ENCODE measurements around the gene MICAL3. TPM values are rescaled to one million over a fixed set of nuclear protein-coding genes. Genes with fewer than 3 reads are reported as not detected.

MICAL3 gene
- total and polyA plus RNA-seq, 9 of the 15 experiments (the other 6 are each of a cell fraction or from before 2014, with no cell fraction given), result 0.53 to 32.1 (median 12.3) TPM

DNA sequence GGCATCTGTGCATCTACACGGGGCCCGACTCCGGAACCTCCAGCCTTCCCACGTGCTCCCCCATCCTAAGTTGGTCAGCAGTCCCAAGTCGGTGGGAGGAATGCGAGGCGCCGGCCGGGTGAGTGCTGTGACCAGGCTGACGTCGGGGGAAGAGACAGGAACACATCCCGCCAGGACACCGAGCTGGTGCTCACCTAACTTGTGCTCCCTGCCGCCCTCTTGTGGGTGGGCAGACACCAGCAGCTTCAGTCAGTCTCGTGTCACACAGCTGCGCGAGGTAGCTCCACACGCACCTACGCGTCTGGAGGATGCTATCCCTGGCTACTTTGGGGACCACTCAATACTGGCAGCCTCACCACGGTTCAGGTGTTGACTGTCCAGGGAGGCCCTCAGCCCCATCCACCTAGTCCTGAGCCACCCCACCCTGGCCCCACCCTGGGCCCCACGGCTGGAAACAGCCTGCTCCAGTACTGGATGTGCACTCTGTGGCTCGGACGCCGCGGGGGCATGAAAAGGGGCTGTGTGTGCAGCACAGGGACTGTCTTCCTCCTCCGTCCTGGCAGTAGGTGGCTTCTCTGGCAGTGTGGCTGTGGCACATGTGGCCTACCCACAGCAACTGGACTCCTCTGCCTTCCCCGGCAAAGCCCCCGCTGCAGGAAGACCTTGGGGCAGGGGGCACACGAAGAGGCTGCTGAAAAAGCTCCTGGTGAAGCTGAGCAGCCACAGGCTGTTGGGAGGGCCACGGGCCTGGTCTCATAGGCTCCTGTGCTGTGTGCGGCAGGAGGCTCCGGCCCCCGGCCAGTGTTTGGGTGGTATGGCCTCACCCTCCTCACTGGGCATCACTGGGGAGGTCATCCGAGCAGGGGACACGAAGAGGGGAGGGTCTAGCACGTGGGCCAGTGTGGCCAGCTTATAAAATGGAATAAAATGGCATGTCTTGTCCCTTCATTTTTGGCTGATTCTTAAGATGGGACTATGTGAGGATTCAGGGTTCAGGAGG is 238.9 kb downstream of the MICAL3 start (continued):
- TF ChIP-seq KLF10 (CRISPR knock-in tag; IDR thresholded peaks at IDR 0.05), result no peak
- no peak for TF ChIP-seq ZNF184 (CRISPR knock-in tag; IDR thresholded peaks at IDR 0.05)
- TF ChIP-seq MCM3 (IDR thresholded peaks at IDR 0.05), result no peak
- TF ChIP-seq KLF16 (IDR thresholded peaks at IDR 0.05), result 0 out of 2 replicates have a peak, but pooled peaks have one; percentile 21
- TF ChIP-seq ZNF146 (CRISPR knock-in tag; IDR thresholded peaks at IDR 0.05; ENCODE audit: unreplicated experiment), result no peak
- no peak for TF ChIP-seq ZNF436 (CRISPR knock-in tag; IDR thresholded peaks at IDR 0.05)
- TF ChIP-seq SMARCA4 (IDR thresholded peaks at IDR 0.05), result 0 out of 2 replicates have a peak, but pooled peaks have one; percentile 21
- TF ChIP-seq TBP (optimal IDR thresholded peaks at IDR 0.05; ENCODE audit: low read depth, low read length), result peak; percentile 23
- TF ChIP-seq ZEB2 (IDR thresholded peaks at IDR 0.05), result 0 out of 2 replicates have a peak, but pooled peaks have one; percentile 47
- TF ChIP-seq, protein P1, sequence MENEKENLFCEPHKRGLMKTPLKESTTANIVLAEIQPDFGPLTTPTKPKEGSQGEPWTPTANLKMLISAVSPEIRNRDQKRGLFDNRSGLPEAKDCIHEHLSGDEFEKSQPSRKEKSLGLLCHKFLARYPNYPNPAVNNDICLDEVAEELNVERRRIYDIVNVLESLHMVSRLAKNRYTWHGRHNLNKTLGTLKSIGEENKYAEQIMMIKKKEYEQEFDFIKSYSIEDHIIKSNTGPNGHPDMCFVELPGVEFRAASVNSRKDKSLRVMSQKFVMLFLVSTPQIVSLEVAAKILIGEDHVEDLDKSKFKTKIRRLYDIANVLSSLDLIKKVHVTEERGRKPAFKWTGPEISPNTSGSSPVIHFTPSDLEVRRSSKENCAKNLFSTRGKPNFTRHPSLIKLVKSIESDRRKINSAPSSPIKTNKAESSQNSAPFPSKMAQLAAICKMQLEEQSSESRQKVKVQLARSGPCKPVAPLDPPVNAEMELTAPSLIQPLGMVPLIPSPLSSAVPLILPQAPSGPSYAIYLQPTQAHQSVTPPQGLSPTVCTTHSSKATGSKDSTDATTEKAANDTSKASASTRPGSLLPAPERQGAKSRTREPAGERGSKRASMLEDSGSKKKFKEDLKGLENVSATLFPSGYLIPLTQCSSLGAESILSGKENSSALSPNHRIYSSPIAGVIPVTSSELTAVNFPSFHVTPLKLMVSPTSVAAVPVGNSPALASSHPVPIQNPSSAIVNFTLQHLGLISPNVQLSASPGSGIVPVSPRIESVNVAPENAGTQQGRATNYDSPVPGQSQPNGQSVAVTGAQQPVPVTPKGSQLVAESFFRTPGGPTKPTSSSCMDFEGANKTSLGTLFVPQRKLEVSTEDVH (IDR thresholded peaks at IDR 0.05; ENCODE audit: low read depth, partially characterized antibody), result no peak
- no peak for TF ChIP-seq CHCHD3 (CRISPR knock-in tag; IDR thresholded peaks at IDR 0.05)
- TF ChIP-seq, protein P2, sequence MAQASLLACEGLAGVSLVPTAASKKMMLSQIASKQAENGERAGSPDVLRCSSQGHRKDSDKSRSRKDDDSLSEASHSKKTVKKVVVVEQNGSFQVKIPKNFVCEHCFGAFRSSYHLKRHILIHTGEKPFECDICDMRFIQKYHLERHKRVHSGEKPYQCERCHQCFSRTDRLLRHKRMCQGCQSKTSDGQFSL (CRISPR knock-in tag; IDR thresholded peaks at IDR 0.05), result no peak
- TF ChIP-seq, protein P2 (tag; IDR thresholded peaks at IDR 0.05), result no peak
- TF ChIP-seq COPS2 (conservative IDR thresholded peaks at IDR 0.05), result no peak
- peak; percentile 64; the same call in 1 of the 2 replicates for TF ChIP-seq JUND (IDR thresholded peaks at IDR 0.05; ENCODE audit: borderline replicate concordance, low read depth, low read length)
- no peak; the same call in 2 of the 3 replicates for TF ChIP-seq JUND (tag; IDR thresholded peaks at IDR 0.05; ENCODE audit: borderline replicate concordance, low read depth, low read length)
- TF ChIP-seq ETV6 (IDR thresholded peaks at IDR 0.05; ENCODE audit: borderline replicate concordance in 1 of 2, low read depth in 2 of 2, low read length in 1 of 2), result no peak
- TF ChIP-seq ETV6 (CRISPR knock-in tag; IDR thresholded peaks at IDR 0.05; ENCODE audit: borderline replicate concordance), result no peak
- TF ChIP-seq ARID2 (IDR thresholded peaks at IDR 0.05), result 0 out of 2 replicates have a peak, but pooled peaks have one; percentile 30
- TF ChIP-seq RAD51 (IDR thresholded peaks at IDR 0.05; ENCODE audit: borderline replicate concordance, low read depth), result no peak
- no peak for TF ChIP-seq SMAD2 (IDR thresholded peaks at IDR 0.05; ENCODE audit: low read depth, low read length)
- TF ChIP-seq, protein P3, sequence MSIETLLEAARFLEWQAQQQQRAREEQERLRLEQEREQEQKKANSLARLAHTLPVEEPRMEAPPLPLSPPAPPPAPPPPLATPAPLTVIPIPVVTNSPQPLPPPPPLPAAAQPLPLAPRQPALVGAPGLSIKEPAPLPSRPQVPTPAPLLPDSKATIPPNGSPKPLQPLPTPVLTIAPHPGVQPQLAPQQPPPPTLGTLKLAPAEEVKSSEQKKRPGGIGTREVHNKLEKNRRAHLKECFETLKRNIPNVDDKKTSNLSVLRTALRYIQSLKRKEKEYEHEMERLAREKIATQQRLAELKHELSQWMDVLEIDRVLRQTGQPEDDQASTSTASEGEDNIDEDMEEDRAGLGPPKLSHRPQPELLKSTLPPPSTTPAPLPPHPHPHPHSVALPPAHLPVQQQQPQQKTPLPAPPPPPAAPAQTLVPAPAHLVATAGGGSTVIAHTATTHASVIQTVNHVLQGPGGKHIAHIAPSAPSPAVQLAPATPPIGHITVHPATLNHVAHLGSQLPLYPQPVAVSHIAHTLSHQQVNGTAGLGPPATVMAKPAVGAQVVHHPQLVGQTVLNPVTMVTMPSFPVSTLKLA (conservative IDR thresholded peaks at IDR 0.05), result peak in 1 of 2 experiments; percentile 43; a peak in 2 of 4 replicates
- no peak for TF ChIP-seq MYNN (IDR thresholded peaks at IDR 0.05)
- TF ChIP-seq MYNN (CRISPR knock-in tag; IDR thresholded peaks at IDR 0.05), result no peak
- TF ChIP-seq BCOR (IDR thresholded peaks at IDR 0.05), result peak; percentile 22; the same call in 1 of the 2 replicates

Measured in K562 (cell line).